GM12891 (cell line): ENCODE results near the gene PLIN4.

Experiments used
- DNase-seq: peaks from one replicate; pipeline ENCODE4 v3.0.0; 2011; ENCODE audit warnings: low spot score; ENCODE audit not compliant: insufficient read length
- FAIRE-seq: peaks from 2 replicates; lab custom pipeline; 2011; peaks lifted over from hg19 to GRCh38; lab: Jason Lieb, UNC
- PAX5 ChIP-seq: IDR thresholded peaks from 2 replicates; pipeline ENCODE4 v1.6.1; 2011; ENCODE audit warnings: low read length, moderate library complexity, mild to moderate bottlenecking; ENCODE audit not compliant: insufficient read depth, severe bottlenecking
- POLR2A ChIP-seq: IDR thresholded peaks from 2 replicates; pipeline ENCODE4 v1.6.1; 2011; ENCODE audit warnings: low read depth, low read length, control low read depth
- POLR2AphosphoS5 ChIP-seq: IDR thresholded peaks from 2 replicates; pipeline ENCODE4 v1.6.1; 2011; ENCODE audit warnings: low read depth, low read length, control low read depth
- POU2F2 ChIP-seq: IDR thresholded peaks from 2 replicates; pipeline ENCODE4 v1.6.1; 2011; ENCODE audit warnings: low read depth, mild to moderate bottlenecking, control low read depth, low read length, moderate library complexity
- SPI1 ChIP-seq: IDR thresholded peaks from 2 replicates; pipeline ENCODE4 v1.6.1; 2011; ENCODE audit warnings: low read depth, low read length, control low read depth
- TAF1 ChIP-seq: IDR thresholded peaks from 2 replicates; pipeline ENCODE4 v1.6.1; 2011; ENCODE audit warnings: low read depth, low read length, control low read depth

Gene PLIN4

DNA sequence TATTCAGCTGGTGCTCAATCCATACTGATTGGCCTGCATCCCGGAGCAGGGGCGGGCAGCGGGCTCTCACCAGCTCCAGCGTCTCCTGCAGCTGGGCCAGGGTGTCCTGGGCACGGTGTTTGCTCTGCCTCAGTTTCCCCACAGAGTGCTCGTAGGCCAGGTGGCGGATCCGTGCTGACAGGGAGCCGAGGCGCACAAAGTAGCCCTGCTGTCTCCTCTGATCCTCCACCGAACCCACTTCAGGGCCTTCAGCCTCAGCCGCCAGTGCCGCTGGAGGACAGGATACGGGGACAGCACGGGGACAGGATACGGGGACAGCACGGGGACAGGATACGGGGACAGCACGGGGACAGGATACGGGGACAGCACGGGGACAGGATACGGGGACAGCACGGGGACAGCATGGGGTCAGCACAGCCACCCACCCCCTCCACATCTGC is 7.3 kb upstream of the PLIN4 start:
- no peak for DNase-seq
- TF ChIP-seq POLR2A, result no peak
- no peak for TF ChIP-seq POLR2AphosphoS5
- FAIRE-seq, result no peak

- DNase-seq (peak; percentile 75), FAIRE-seq (peak; percentile 85)
- TF ChIP-seq POLR2A (no peak), POU2F2 (no peak), SPI1 (no peak), TAF1 (no peak), PAX5 (no peak), POLR2AphosphoS5 (no peak)
Measured at GRCh38 chr19:4524808-4525562, 6.7 kb upstream of the PLIN4 start.

DNA sequence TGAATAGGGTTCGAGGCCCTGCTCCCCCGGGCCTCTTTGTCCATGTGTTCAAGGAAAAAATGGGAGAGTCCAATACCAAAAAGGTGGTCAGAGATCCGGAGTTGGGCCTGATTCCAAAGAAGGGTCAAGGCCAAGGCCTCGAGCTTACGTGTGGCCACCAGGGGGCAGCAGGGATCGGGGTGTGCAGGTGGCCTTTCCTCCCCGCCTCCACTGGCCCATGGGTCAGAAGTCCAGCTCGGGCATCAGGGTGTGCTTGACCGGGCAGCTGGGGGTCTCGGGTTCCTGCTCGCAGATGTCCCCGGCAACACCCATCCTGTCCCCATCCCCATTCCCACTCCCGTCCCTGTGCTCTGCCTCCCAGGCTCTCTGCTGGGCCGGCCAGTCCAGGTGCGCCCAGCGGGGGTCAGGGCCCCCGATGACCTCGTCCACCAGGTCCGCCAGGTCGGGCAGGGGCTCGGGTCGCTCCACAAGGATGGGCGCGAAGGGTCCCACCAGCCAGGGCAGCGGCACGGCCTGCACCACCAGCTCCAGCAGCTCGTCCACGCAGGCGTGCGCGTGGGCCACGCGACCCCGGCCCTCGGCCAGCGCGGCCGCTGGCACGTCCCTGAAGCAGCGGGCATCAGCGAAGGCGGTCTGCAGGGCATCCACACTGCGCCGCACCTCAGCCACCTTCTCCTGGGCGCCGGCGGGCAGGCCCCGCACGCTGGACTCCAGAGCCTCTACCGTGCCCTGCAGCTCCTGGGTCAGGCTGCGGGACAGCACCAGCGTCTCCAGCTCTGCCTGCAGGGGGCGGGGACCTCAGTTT is 5.2 kb upstream of the PLIN4 start:
- DNase-seq (no peak), FAIRE-seq (peak; percentile 70)
- TF ChIP-seq POLR2A (no peak), PAX5 (no peak), SPI1 (no peak), POU2F2 (no peak), TAF1 (no peak), POLR2AphosphoS5 (no peak)

- no peak for TF ChIP-seq PAX5
- TF ChIP-seq SPI1, result no peak
- TF ChIP-seq POLR2A, result no peak
- no peak for TF ChIP-seq TAF1
- TF ChIP-seq POLR2AphosphoS5, result no peak
- TF ChIP-seq POU2F2, result no peak
- FAIRE-seq (no peak), DNase-seq (no peak)
Measured at GRCh38 chr19:4522291-4523002, 4.2 kb upstream of the PLIN4 start.

GRCh38 chr19:4521888-4522242 is 3.6 kb upstream of the PLIN4 start:
- DNase-seq (no peak), FAIRE-seq (no peak)
- TF ChIP-seq POLR2A, result no peak
- TF ChIP-seq SPI1, result no peak
- no peak for TF ChIP-seq TAF1
- no peak for TF ChIP-seq POLR2AphosphoS5

GRCh38 chr19:4521170-4521887 is 3.0 kb upstream of the PLIN4 start:
- DNase-seq (no peak), FAIRE-seq (no peak)
- TF ChIP-seq POU2F2 (no peak), POLR2A (no peak), POLR2AphosphoS5 (no peak)

DNA sequence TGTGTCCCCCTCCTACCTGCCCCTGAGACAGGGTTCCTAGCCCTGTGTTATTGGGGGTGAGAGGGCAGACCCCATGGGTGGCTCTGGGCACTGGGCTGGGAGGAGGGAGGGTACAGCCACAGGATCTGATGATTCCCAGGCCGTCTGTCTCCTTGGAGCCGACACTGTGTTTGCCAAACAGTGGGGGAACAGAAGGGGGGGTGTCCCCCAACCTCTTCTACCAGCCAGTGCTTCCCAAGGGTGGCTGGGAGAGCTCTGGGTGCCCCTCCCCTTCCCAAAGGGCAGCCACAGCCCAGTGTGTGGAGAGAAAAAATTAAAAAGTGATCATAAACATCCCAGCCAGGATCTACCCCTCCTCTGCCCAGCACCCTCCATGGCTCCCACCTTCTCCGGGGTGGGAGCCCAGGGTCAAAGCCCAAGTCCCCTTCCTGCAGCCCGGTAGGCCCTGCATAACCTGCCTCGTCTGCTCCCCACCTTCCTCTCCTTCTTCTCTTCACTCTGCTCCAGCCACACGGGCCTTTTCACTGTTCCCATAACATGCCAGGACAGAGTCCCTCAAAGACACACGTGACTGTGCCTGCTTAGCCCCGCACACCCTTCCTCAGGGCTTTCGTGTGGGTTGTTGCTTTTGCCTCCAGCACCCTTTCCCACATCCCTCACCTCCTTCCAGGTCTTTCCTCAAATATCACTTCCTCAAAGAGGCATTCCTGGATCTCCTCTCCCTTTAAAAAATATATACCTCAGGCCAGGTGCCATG is 1.4 kb upstream of the PLIN4 start:
- no peak for DNase-seq
- TF ChIP-seq POLR2AphosphoS5, result no peak
- TF ChIP-seq TAF1, result no peak
- TF ChIP-seq POLR2A, result no peak
- no peak for TF ChIP-seq SPI1
- no peak for TF ChIP-seq POU2F2
- no peak for TF ChIP-seq PAX5
- FAIRE-seq, result no peak

- no peak for DNase-seq
- no peak for TF ChIP-seq PAX5
- no peak for TF ChIP-seq TAF1
- no peak for TF ChIP-seq POU2F2
- TF ChIP-seq POLR2AphosphoS5, result no peak
- no peak for TF ChIP-seq POLR2A
- no peak for TF ChIP-seq SPI1
- no peak for FAIRE-seq
Measured at GRCh38 chr19:4519172-4519496, 848 bp upstream of the PLIN4 start.
